GM23338 (cell line): Measurements from ENCODE around the gene RAD51AP2. TPM values are rescaled to one million over a fixed set of nuclear protein-coding genes. Genes with fewer than 3 reads are reported as not detected.

ENCODE experiments used
- ATAC-seq: fragments of 200-7000 bp; cut with Tn5 transposase; 3 replicates; pipeline ENCODE4 v1.9.1; 2020
- DNase-seq: peaks from one replicate; pipeline ENCODE4 v3.0.0-alpha.2; 2015; ENCODE audit warnings: low spot score
- H2AFZ ChIP-seq: fragments of 200-600 bp; sonication (generic); 2 replicates; pipeline ENCODE4 v1.8.0; 2016; ENCODE audit warnings: antibody characterized with exemption, mild to moderate bottlenecking, moderate library complexity
- H3F3A ChIP-seq: fragments of 200-600 bp; sonication (generic); replicated peaks from 2 replicates; pipeline ENCODE4 v1.8.0; 2017; ENCODE audit warnings: antibody characterized with exemption, mixed run types, low read depth
- H3K27ac ChIP-seq: fragments of 200-600 bp; sonication (generic); 2 replicates; pipeline ENCODE4 v1.6.1; 2016; ENCODE audit warnings: low read depth
- H3K27me3 ChIP-seq: fragments of 200-600 bp; sonication (generic); 2 replicates; pipeline ENCODE4 v1.8.0; 2016; ENCODE audit warnings: mild to moderate bottlenecking, mixed run types, moderate library complexity; ENCODE audit not compliant: insufficient read depth
- H3K36me3 ChIP-seq: fragments of 200-600 bp; sonication (generic); 2 replicates; pipeline ENCODE4 v1.8.0; 2016; ENCODE audit warnings: mild to moderate bottlenecking; ENCODE audit not compliant: insufficient read depth
- H3K4me1 ChIP-seq: fragments of 200-600 bp; sonication (generic); 2 replicates; pipeline ENCODE4 v1.8.0; 2016; ENCODE audit warnings: mild to moderate bottlenecking, moderate library complexity; ENCODE audit not compliant: insufficient read depth
- H3K4me2 ChIP-seq: fragments of 200-600 bp; sonication (generic); 2 replicates; pipeline ENCODE4 v1.7.1; 2017; ENCODE audit warnings: mixed run types
- H3K4me3 ChIP-seq: fragments of 200-600 bp; sonication (generic); 2 replicates; pipeline ENCODE4 v1.6.1; 2016; ENCODE audit warnings: mixed run types
- H3K79me2 ChIP-seq: fragments of 200-600 bp; sonication (generic); replicated peaks from 2 replicates; pipeline ENCODE4 v1.8.0; 2017; ENCODE audit warnings: mild to moderate bottlenecking; ENCODE audit not compliant: insufficient read depth
- H3K9me2 ChIP-seq: fragments of 200-600 bp; sonication (generic); 2 replicates; pipeline ENCODE4 v1.8.0; 2017; ENCODE audit not compliant: insufficient read depth
- H4K20me1 ChIP-seq: fragments of 200-600 bp; sonication (generic); replicated peaks from 2 replicates; pipeline ENCODE4 v1.8.0; 2017; ENCODE audit warnings: mild to moderate bottlenecking; ENCODE audit not compliant: insufficient read depth
- H3K27ac Mint-ChIP-seq: 2 replicates; pipeline ENCODE4 v1.8.0; 2020; ENCODE audit warnings: inconsistent platforms, mild to moderate bottlenecking, moderate library complexity, mixed read lengths
- H3K27me3 Mint-ChIP-seq: 3 replicates; pipeline ENCODE4 v1.8.0; 2022; ENCODE audit warnings: low read depth, mild to moderate bottlenecking, moderate library complexity, mixed read lengths, inconsistent platforms; ENCODE audit not compliant: insufficient read depth, poor library complexity
- H3K36me3 Mint-ChIP-seq: 3 replicates; pipeline ENCODE4 v1.8.0; 2021; ENCODE audit warnings: low read depth, mild to moderate bottlenecking, inconsistent platforms, moderate library complexity, mixed read lengths
- H3K4me1 Mint-ChIP-seq: 3 replicates; pipeline ENCODE4 v1.8.0; 2020; ENCODE audit warnings: mild to moderate bottlenecking, inconsistent platforms, mixed read lengths
- H3K4me3 Mint-ChIP-seq: 3 replicates; pipeline ENCODE4 v1.8.0; 2021; ENCODE audit warnings: moderate library complexity, mild to moderate bottlenecking, inconsistent platforms, mixed read lengths
- H3K9me3 Mint-ChIP-seq: 3 replicates; pipeline ENCODE4 v1.8.0; 2020; ENCODE audit warnings: moderate library complexity, mild to moderate bottlenecking, inconsistent platforms, mixed read lengths
- EZH2 ChIP-seq: fragments of 200-600 bp; sonication (generic); IDR thresholded peaks from one replicate; pipeline ENCODE4 v1.8.0; 2017; ENCODE audit warnings: antibody characterized with exemption, mild to moderate bottlenecking, low read depth; ENCODE audit not compliant: unreplicated experiment
- JUNB ChIP-seq: IDR thresholded peaks from one replicate; pipeline ENCODE4 v1.6.1; 2016; ENCODE audit warnings: antibody characterized with exemption; ENCODE audit not compliant: unreplicated experiment
- ZNF114 ChIP-seq: fragments of 250-450 bp; sonication (Bioruptor Pico); IDR thresholded peaks from 2 replicates; pipeline ENCODE4 v1.5.0; 2020; ENCODE audit warnings: mild to moderate bottlenecking, moderate library complexity
- polyA plus RNA-seq: library from polyadenylated mRNA; unstranded; fragments of >200 nt; fragmentation: Nextera tagmentation; extraction: Ambion mirVana; gene quantifications from 2 replicates; pipeline ENCODE4 v1.2.1, GENCODE V29; 2016
- total RNA-seq: library from RNA; depleted of rRNA; stranded (reverse); fragments of >200 nt; shearing (Covaris generic); gene quantifications from 2 replicates; pipeline ENCODE4 v1.2.3, GENCODE V29; 2014
- TF ChIP-seq, protein P1 (sequence below): IDR thresholded peaks from 2 replicates; pipeline ENCODE4 v1.6.1; 2016; ENCODE audit warnings: antibody characterized with exemption
- TF ChIP-seq, protein P2 (sequence below): fragments of 250-450 bp; sonication (Bioruptor Pico); IDR thresholded peaks from 2 replicates; pipeline ENCODE4 v1.5.0; 2020; ENCODE audit warnings: mild to moderate bottlenecking, moderate library complexity
- TF ChIP-seq, protein P3 (sequence below): IDR thresholded peaks from one replicate; pipeline ENCODE4 v1.6.1; 2018; ENCODE audit warnings: antibody characterized with exemption; ENCODE audit not compliant: unreplicated experiment

The RAD51AP2 gene
- total and polyA plus RNA-seq, 2 experiments from 2014 or later, result 0.16 to 0.38 TPM

DNA sequence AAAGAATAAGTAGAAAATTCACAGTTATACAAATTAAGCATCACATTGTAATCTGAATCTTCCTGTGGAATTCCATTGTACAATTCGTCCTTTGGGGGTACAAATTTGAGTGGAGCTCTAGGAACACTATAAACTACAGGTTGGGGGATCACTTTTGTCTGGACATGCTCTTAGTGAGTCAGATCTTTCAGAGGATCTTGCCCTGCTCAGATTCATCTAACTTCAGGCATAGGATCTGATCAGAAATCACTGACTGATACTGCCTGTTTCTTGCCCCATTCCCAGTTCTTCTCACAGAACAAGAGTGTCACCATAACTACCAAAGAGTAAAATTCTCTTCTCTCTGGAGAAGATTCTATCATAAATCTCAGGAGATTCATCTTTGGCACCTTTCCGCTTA, 11.5 kb upstream of the RAD51AP2 start:
- ATAC-seq (no peak), DNase-seq (no peak)
- Histone ChIP-seq H3F3A (no peaks in the 10 kb centered on the region), H3K9me2 (no peaks in the 10 kb centered on the region), H2AFZ (no peak overlapping the region), H3K4me3 (no peak overlapping the region), H3K27ac (no peak overlapping the region), H3K79me2 (no peaks in the 10 kb centered on the region), H4K20me1 (no peaks in the 10 kb centered on the region), H3K27me3 (no peaks in the 10 kb centered on the region), H3K4me2 (no peak overlapping the region), H3K4me1 (no peaks in the 10 kb centered on the region), H3K36me3 (no peaks in the 10 kb centered on the region)
- no peak overlapping the region for H3K4me3 Mint-ChIP-seq
- no peaks in the 10 kb centered on the region for H3K27me3 Mint-ChIP-seq
- no peaks in the 10 kb centered on the region for H3K36me3 Mint-ChIP-seq
- no peaks in the 10 kb centered on the region for H3K9me3 Mint-ChIP-seq
- no peak overlapping the region for H3K27ac Mint-ChIP-seq
- peaks cover 6% of the 10 kb centered on the region; the same call in 2 of the 3 replicates for H3K4me1 Mint-ChIP-seq
- TF ChIP-seq, protein P1, sequence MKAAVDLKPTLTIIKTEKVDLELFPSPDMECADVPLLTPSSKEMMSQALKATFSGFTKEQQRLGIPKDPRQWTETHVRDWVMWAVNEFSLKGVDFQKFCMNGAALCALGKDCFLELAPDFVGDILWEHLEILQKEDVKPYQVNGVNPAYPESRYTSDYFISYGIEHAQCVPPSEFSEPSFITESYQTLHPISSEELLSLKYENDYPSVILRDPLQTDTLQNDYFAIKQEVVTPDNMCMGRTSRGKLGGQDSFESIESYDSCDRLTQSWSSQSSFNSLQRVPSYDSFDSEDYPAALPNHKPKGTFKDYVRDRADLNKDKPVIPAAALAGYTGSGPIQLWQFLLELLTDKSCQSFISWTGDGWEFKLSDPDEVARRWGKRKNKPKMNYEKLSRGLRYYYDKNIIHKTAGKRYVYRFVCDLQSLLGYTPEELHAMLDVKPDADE, result no peak
- TF ChIP-seq, protein P2, sequence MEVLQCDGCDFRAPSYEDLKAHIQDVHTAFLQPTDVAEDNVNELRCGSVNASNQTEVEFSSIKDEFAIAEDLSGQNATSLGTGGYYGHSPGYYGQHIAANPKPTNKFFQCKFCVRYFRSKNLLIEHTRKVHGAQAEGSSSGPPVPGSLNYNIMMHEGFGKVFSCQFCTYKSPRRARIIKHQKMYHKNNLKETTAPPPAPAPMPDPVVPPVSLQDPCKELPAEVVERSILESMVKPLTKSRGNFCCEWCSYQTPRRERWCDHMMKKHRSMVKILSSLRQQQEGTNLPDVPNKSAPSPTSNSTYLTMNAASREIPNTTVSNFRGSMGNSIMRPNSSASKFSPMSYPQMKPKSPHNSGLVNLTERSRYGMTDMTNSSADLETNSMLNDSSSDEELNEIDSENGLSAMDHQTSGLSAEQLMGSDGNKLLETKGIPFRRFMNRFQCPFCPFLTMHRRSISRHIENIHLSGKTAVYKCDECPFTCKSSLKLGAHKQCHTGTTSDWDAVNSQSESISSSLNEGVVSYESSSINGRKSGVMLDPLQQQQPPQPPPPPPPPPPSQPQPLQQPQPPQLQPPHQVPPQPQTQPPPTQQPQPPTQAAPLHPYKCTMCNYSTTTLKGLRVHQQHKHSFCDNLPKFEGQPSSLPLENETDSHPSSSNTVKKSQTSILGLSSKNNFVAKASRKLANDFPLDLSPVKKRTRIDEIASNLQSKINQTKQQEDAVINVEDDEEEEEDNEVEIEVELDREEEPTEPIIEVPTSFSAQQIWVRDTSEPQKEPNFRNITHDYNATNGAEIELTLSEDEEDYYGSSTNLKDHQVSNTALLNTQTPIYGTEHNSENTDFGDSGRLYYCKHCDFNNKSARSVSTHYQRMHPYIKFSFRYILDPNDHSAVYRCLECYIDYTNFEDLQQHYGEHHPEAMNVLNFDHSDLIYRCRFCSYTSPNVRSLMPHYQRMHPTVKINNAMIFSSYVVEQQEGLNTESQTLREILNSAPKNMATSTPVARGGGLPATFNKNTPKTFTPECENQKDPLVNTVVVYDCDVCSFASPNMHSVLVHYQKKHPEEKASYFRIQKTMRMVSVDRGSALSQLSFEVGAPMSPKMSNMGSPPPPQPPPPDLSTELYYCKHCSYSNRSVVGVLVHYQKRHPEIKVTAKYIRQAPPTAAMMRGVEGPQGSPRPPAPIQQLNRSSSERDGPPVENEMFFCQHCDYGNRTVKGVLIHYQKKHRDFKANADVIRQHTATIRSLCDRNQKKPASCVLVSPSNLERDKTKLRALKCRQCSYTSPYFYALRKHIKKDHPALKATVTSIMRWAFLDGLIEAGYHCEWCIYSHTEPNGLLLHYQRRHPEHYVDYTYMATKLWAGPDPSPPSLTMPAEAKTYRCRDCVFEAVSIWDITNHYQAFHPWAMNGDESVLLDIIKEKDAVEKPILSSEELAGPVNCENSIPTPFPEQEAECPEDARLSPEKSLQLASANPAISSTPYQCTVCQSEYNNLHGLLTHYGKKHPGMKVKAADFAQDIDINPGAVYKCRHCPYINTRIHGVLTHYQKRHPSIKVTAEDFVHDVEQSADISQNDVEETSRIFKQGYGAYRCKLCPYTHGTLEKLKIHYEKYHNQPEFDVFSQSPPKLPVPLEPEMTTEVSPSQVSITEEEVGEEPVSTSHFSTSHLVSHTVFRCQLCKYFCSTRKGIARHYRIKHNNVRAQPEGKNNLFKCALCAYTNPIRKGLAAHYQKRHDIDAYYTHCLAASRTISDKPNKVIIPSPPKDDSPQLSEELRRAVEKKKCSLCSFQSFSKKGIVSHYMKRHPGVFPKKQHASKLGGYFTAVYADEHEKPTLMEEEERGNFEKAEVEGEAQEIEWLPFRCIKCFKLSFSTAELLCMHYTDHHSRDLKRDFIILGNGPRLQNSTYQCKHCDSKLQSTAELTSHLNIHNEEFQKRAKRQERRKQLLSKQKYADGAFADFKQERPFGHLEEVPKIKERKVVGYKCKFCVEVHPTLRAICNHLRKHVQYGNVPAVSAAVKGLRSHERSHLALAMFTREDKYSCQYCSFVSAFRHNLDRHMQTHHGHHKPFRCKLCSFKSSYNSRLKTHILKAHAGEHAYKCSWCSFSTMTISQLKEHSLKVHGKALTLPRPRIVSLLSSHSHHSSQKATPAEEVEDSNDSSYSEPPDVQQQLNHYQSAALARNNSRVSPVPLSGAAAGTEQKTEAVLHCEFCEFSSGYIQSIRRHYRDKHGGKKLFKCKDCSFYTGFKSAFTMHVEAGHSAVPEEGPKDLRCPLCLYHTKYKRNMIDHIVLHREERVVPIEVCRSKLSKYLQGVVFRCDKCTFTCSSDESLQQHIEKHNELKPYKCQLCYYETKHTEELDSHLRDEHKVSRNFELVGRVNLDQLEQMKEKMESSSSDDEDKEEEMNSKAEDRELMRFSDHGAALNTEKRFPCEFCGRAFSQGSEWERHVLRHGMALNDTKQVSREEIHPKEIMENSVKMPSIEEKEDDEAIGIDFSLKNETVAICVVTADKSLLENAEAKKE, result no peak
- TF ChIP-seq JUNB (no peak), ZNF114 (no peak), EZH2 (no peak)
- TF ChIP-seq, protein P3, sequence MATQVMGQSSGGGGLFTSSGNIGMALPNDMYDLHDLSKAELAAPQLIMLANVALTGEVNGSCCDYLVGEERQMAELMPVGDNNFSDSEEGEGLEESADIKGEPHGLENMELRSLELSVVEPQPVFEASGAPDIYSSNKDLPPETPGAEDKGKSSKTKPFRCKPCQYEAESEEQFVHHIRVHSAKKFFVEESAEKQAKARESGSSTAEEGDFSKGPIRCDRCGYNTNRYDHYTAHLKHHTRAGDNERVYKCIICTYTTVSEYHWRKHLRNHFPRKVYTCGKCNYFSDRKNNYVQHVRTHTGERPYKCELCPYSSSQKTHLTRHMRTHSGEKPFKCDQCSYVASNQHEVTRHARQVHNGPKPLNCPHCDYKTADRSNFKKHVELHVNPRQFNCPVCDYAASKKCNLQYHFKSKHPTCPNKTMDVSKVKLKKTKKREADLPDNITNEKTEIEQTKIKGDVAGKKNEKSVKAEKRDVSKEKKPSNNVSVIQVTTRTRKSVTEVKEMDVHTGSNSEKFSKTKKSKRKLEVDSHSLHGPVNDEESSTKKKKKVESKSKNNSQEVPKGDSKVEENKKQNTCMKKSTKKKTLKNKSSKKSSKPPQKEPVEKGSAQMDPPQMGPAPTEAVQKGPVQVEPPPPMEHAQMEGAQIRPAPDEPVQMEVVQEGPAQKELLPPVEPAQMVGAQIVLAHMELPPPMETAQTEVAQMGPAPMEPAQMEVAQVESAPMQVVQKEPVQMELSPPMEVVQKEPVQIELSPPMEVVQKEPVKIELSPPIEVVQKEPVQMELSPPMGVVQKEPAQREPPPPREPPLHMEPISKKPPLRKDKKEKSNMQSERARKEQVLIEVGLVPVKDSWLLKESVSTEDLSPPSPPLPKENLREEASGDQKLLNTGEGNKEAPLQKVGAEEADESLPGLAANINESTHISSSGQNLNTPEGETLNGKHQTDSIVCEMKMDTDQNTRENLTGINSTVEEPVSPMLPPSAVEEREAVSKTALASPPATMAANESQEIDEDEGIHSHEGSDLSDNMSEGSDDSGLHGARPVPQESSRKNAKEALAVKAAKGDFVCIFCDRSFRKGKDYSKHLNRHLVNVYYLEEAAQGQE, result no peak
